HEK293 (cell line): ENCODE results near the gene BTRC.

ENCODE experiments used
- CTCF ChIP-seq: fragments of 450-650 bp; formaldehyde crosslinking; IDR thresholded peaks from 2 replicates; pipeline ENCODE4 v1.5.1; 2016; ENCODE audit warnings: missing biosample characterization, missing genetic modification characterization
- RBAK ChIP-seq: fragments of 450-650 bp; formaldehyde crosslinking; IDR thresholded peaks from 2 replicates; pipeline ENCODE4 v1.5.1; 2016; ENCODE audit warnings: missing biosample characterization, missing genetic modification characterization
- ZFP3 ChIP-seq: fragments of 450-650 bp; formaldehyde crosslinking; IDR thresholded peaks from 2 replicates; pipeline ENCODE4 v1.5.1; 2016; ENCODE audit warnings: low read depth, missing biosample characterization, missing genetic modification characterization
- ZNF341 ChIP-seq: fragments of 450-650 bp; formaldehyde crosslinking; IDR thresholded peaks from 2 replicates; pipeline ENCODE4; 2016; ENCODE audit warnings: low read depth, missing biosample characterization, missing genetic modification characterization
- ZNF518A ChIP-seq: fragments of 450-650 bp; formaldehyde crosslinking; conservative IDR thresholded peaks from 2 replicates; pipeline ENCODE4 v1.5.1; 2016; ENCODE audit warnings: low read depth, missing biosample characterization, missing genetic modification characterization
- ZNF521 ChIP-seq: fragments of 450-650 bp; formaldehyde crosslinking; IDR thresholded peaks from 2 replicates; pipeline ENCODE4 v1.5.1; 2017; ENCODE audit warnings: missing biosample characterization, mild to moderate bottlenecking, missing genetic modification characterization
- ZNF639 ChIP-seq: fragments of 450-650 bp; formaldehyde crosslinking; IDR thresholded peaks from 2 replicates; pipeline ENCODE4 v1.5.1; 2016; ENCODE audit warnings: missing biosample characterization, missing genetic modification characterization
- ZNF830 ChIP-seq: fragments of 450-650 bp; IDR thresholded peaks from 2 replicates; pipeline ENCODE4 v1.5.0; 2018; ENCODE audit warnings: missing biosample characterization, missing genetic modification characterization, low read depth, mild to moderate bottlenecking, moderate library complexity

- TF ChIP-seq ZNF521, result no peak
- TF ChIP-seq ZFP3 (tag by site-specific recombination), result no peak
- no peak for TF ChIP-seq CTCF (tag by site-specific recombination)
- TF ChIP-seq ZNF518A (tag by site-specific recombination), result no peak
- no peak for TF ChIP-seq ZNF830 (tag by site-specific recombination)
- no peak for TF ChIP-seq ZNF639
- TF ChIP-seq RBAK (tag by site-specific recombination), result no peak
- TF ChIP-seq ZNF341, result no peak
Measured at GRCh38 chr10:101304316-101304715, 49.6 kb upstream of the BTRC start.
